K562 (cell line): ENCODE results near the gene HLA-DQB1. TPM values are rescaled to one million over a fixed set of nuclear protein-coding genes. Genes with fewer than 3 reads are reported as not detected.

ENCODE experiments used
- ATAC-seq: fragments of 200-7000 bp; cut with Tn5 transposase; 3 replicates; pipeline ENCODE4 v1.9.1; 2020; ENCODE audit warnings: moderate library complexity
- BruUV-seq: library from RNA; stranded (reverse); fragments of 400-500 nt; replicated peaks from 2 replicates; lab custom pipeline; 2021; lab: Mats Ljungman, UMichigan
- CTCF ChIA-PET: fragments of 300-600 bp; formaldehyde crosslinking; extraction: SDS; loops from one replicate; lab custom pipeline; 2021; ENCODE audit warnings: low intra/inter-chr PET ratio; lab: Yijun Ruan, JAX
- POLR2A ChIA-PET: fragments of 300-600, 350-650 bp; sonication (Branson Sonifier 250); formaldehyde crosslinking; extraction: SDS; loops from one replicate; lab custom pipeline; 2021; ENCODE audit warnings: antibody characterized with exemption, inconsistent platforms; lab: Yijun Ruan, JAX
- DNase-seq, 4 experiments: peaks; one replicate each; pipeline versions ENCODE4 v3.0.0 to v3.0.0-alpha.2; 2011 to 2018; ENCODE audit warnings: low spot score in 3 of 4, mixed read lengths in 3 of 4; ENCODE audit errors: extremely low read depth in 1 of 4
- FAIRE-seq: peaks from 2 replicates; lab custom pipeline; 2011; peaks lifted over from hg19 to GRCh38; lab: Jason Lieb, UNC
- H2AFZ ChIP-seq: 2 replicates; pipeline ENCODE4 v1.6.0; 2011; ENCODE audit warnings: low read depth, low read length, control low read depth, inconsistent platforms
- H3K27ac ChIP-seq: fragments of 200-600 bp; 3 replicates; pipeline ENCODE4 v1.8.0; 2011; ENCODE audit warnings: low read depth, mild to moderate bottlenecking, control low read depth, inconsistent platforms, low read length, moderate library complexity, mixed read lengths; ENCODE audit errors: extremely low read depth
- H3K27me3 ChIP-seq, 2 experiments: fragments of 300-600 bp in 1 of 2; 2 replicates in 1 of 2; 3 replicates in 1 of 2; pipeline versions ENCODE4 v1.6.0 to v1.8.0; 2011; ENCODE audit warnings: inconsistent platforms in 2 of 2, low read length in 2 of 2, mild to moderate bottlenecking in 1 of 2, mixed read lengths in 1 of 2, moderate library complexity in 1 of 2; ENCODE audit not compliant: control insufficient read depth in 2 of 2, insufficient read depth in 2 of 2
- H3K36me3 ChIP-seq: fragments of 300-600 bp; 3 replicates; pipeline ENCODE4 v1.8.0; 2011; ENCODE audit warnings: mild to moderate bottlenecking, low read length, inconsistent platforms; ENCODE audit not compliant: control insufficient read depth, insufficient read depth
- H3K4me1 ChIP-seq, 2 experiments: fragments of 200-600 bp in 1 of 2; replicated peaks in 1 of 2; 2 replicates in 1 of 2; 3 replicates in 1 of 2; pipeline versions ENCODE4 v1.5.1 to v1.8.0; 2011; ENCODE audit warnings: inconsistent platforms in 2 of 2, low read length in 2 of 2, mild to moderate bottlenecking in 1 of 2, mixed read lengths in 1 of 2, moderate library complexity in 1 of 2; ENCODE audit not compliant: control insufficient read depth in 2 of 2, insufficient read depth in 2 of 2
- H3K4me2 ChIP-seq: 2 replicates; pipeline ENCODE4 v1.6.1; 2011; ENCODE audit warnings: low read length, control low read depth, inconsistent platforms, mixed read lengths; ENCODE audit not compliant: insufficient read depth
- H3K4me3 ChIP-seq: fragments of 200-600 bp; sonication (generic), shearing (Covaris generic); 2 replicates; pipeline ENCODE4 v1.5.1; 2016; ENCODE audit warnings: control low read depth, inconsistent platforms
- H3K79me2 ChIP-seq: fragments of 200-600 bp; 3 replicates; pipeline ENCODE4 v1.8.0; 2011; ENCODE audit warnings: low read length, inconsistent platforms; ENCODE audit not compliant: control insufficient read depth, insufficient read depth
- H3K9ac ChIP-seq, 2 experiments: 2 replicates each; pipeline versions ENCODE4 v1.6.0 to v1.6.1; 2011; ENCODE audit warnings: low read depth in 2 of 2, low read length in 2 of 2, control low read depth in 1 of 2, inconsistent platforms in 1 of 2, mild to moderate bottlenecking in 1 of 2, mixed read lengths in 1 of 2; ENCODE audit not compliant: insufficient read depth in 1 of 2
- H3K9me1 ChIP-seq: one replicate; pipeline ENCODE4 v1.6.0; 2011; ENCODE audit warnings: inconsistent platforms, mild to moderate bottlenecking, low read length, moderate library complexity; ENCODE audit not compliant: control insufficient read depth, insufficient read depth
- H3K9me3 ChIP-seq: replicated peaks from 2 replicates; pipeline ENCODE4 v1.5.1; 2011; ENCODE audit warnings: low read depth, low read length, inconsistent platforms; ENCODE audit not compliant: control insufficient read depth, insufficient read depth
- H4K20me1 ChIP-seq: replicated peaks from 2 replicates; pipeline ENCODE4 v1.6.1; 2011; ENCODE audit warnings: low read length, inconsistent platforms, mixed read lengths; ENCODE audit not compliant: control insufficient read depth, insufficient read depth
- GTF2F1 ChIP-seq: IDR thresholded peaks from 2 replicates; pipeline ENCODE4 v1.6.1; 2011; ENCODE audit warnings: low read depth, low read length, improper control_type of control experiment
- HNRNPK ChIP-seq: fragments of 200-400 bp; formaldehyde crosslinking; IDR thresholded peaks from one replicate; pipeline ENCODE4 v1.6.1; 2018; ENCODE audit warnings: mild to moderate bottlenecking, low read depth, low read length; ENCODE audit not compliant: poor library complexity, severe bottlenecking
- HOXB6 ChIP-seq: fragments of 250-450 bp; sonication (Bioruptor Pico); IDR thresholded peaks from 2 replicates; pipeline ENCODE4 v1.5.1; 2022; ENCODE audit warnings: mild to moderate bottlenecking, borderline replicate concordance
- MAFK ChIP-seq: IDR thresholded peaks from 2 replicates; pipeline ENCODE4 v1.6.1; 2011; ENCODE audit warnings: low read length, improper control_type of control experiment
- MIER1 ChIP-seq: fragments of 450-650 bp; IDR thresholded peaks from 2 replicates; pipeline ENCODE4 v1.6.1; 2016; ENCODE audit warnings: antibody characterized with exemption, mild to moderate bottlenecking, low read depth
- PRMT5 ChIP-seq: sonication (generic); formaldehyde crosslinking; IDR thresholded peaks from 2 replicates; pipeline ENCODE4 v1.5.0; 2020; ENCODE audit warnings: missing genetic modification reagents
- RBM22 ChIP-seq: fragments of 200-400 bp; formaldehyde crosslinking; IDR thresholded peaks from 2 replicates; pipeline ENCODE4 v1.6.1; 2018; ENCODE audit warnings: low read length, low read depth; ENCODE audit not compliant: poor library complexity, severe bottlenecking
- SLC30A9 ChIP-seq: fragments of 250-450 bp; sonication (Bioruptor Pico); IDR thresholded peaks from 2 replicates; pipeline ENCODE4 v1.8.0; 2022; ENCODE audit warnings: mild to moderate bottlenecking, moderate library complexity
- STAT5B ChIP-seq: fragments of 250-450 bp; sonication (Bioruptor Pico); IDR thresholded peaks from 2 replicates; pipeline ENCODE4 v1.8.0; 2021; ENCODE audit warnings: mild to moderate bottlenecking, inconsistent platforms
- THAP12 ChIP-seq: fragments of 250-450 bp; sonication (Bioruptor Pico); IDR thresholded peaks from 2 replicates; pipeline ENCODE4 v1.9.0; 2021; ENCODE audit warnings: mild to moderate bottlenecking, inconsistent platforms
- VEZF1 ChIP-seq: fragments of 200-800 bp; sonication (Bioruptor generic); IDR thresholded peaks from 2 replicates; pipeline ENCODE4 v1.6.1; 2017; ENCODE audit warnings: missing genetic modification characterization, missing compliant biosample characterization
- ZNF395 ChIP-seq: fragments of 200-800 bp; sonication (Bioruptor generic); IDR thresholded peaks from 2 replicates; pipeline ENCODE4 v1.6.1; 2017; ENCODE audit warnings: missing genetic modification characterization, missing compliant biosample characterization
- WGBS: fragments of 100-300 bp; shearing (Covaris generic); methylation state at CpG from one replicate; pipeline ENCODE4 v1.1.6; 2016; ENCODE audit warnings: low coverage, mixed read lengths; ENCODE audit not compliant: insufficient coverage; ENCODE audit errors: missing lambda C conversion rate; 5-methylcytosine and 5-hydroxymethylcytosine counted together
- in situ Hi-C: fragments of 300-500 bp; cut with MboI; formaldehyde crosslinking; loops from 4 replicates; pipeline ENCODE4 v1.15.0; 2018; ENCODE audit warnings: inconsistent platforms, mixed read lengths
- intact Hi-C: fragments of 100-400 bp; cut with micrococcal nuclease; formaldehyde crosslinking; loops from 2 replicates; pipeline ENCODE4 v1.14.2; 2022
- polyA plus RNA-seq, 8 experiments: library from polyadenylated mRNA; depleted of rRNA in 4 of 8; stranded (reverse) in 5 of 8; unstranded in 3 of 8; fragments of >200 nt; fragmentation: Nextera tagmentation in 2 of 8; fragmentation: Illumina TruSeq in 1 of 8; extraction: Ambion mirVana in 2 of 8; extraction: Trizol in 1 of 8; gene quantifications; 2 replicates each; pipeline versions ENCODE4 v1.2.1 to v1.2.3, GENCODE V29; 2011 to 2014; ENCODE audit warnings: inconsistent platforms in 1 of 8, missing spikeins in 1 of 8
- total RNA-seq, 7 experiments: library from RNA; depleted of rRNA in 6 of 7; stranded (reverse); fragments of >200 nt in 6 of 7; fragmentation: Illumina TruSeq in 2 of 7; extraction: Trizol in 2 of 7; gene quantifications; 2 replicates each; pipeline versions ENCODE4 v1.2.1 to v1.2.3, GENCODE V29; 2011 to 2021; ENCODE audit warnings: low replicate concordance in 1 of 7
- TF ChIP-seq, protein P1 (sequence below), 2 experiments: IDR thresholded peaks; 2 replicates each; pipeline ENCODE4 v1.6.1; 2011; ENCODE audit warnings: borderline replicate concordance in 1 of 2, control low read depth in 1 of 2, low read depth in 1 of 2, low read length in 1 of 2, mild to moderate bottlenecking in 1 of 2, mixed read lengths in 1 of 2, moderate library complexity in 1 of 2; ENCODE audit not compliant: insufficient read depth in 1 of 2, insufficient read length in 1 of 2, poor library complexity in 1 of 2, severe bottlenecking in 1 of 2; ENCODE audit errors: extremely low read depth in 1 of 2
- TF ChIP-seq, protein P2 (sequence below): sonication (generic); formaldehyde crosslinking; IDR thresholded peaks from 2 replicates; pipeline ENCODE4 v1.8.0; 2022; ENCODE audit warnings: mild to moderate bottlenecking, low read depth, missing genetic modification reagents

Gene HLA-DQB1
- total and polyA plus RNA-seq, 9 of the 15 experiments (the other 6 are each of a cell fraction or from before 2014, with no cell fraction given), result 0.29 TPM; not detected in 8

DNA sequence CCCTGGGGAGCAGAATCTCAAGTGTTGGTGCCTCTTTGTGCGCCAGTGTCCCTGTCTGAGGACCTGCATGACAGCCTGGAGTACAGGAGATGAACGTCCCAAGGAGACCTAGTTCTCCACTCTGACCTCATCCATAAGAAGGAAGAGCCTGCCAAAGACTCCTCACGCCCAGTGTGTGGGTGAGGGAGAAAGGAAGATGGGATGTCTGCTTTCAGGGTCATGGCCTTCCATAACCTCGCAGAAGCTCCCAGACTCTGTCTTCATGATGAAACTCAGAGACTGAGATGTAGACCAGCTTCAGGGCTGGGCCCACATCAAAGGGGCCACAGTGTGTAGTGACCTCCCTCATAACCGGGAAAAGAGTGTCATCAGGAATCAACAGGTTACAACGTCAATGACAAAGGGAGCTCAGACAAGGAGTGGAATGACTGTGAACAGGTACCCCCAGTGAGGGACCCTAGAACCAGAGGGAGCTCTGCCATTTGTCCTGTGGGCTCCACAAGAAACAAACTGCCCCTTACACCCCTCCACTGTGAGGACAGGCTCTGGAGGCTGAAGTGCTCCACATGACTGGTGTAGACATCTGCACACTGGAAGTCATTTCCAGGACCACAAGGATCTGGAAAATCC, 8.1 kb downstream of the HLA-DQB1 start:
- no peaks in the 10 kb centered on the region for H3K79me2 ChIP-seq
- POLR2A ChIA-PET, result interaction anchor here (0.6 kb wide), 1 partner anchor 135 kb away, joined by 3 read pairs; no protein-coding TSS in a partner anchor
- intact Hi-C loops, result no loop called here
- DNase-seq (no peak), ATAC-seq (no peak), FAIRE-seq (no peak)
- no peaks in the 10 kb centered on the region for H4K20me1 ChIP-seq
- in situ Hi-C loops, result no loop called here
- no peak overlapping the region for H3K4me2 ChIP-seq
- CTCF ChIA-PET, result no interaction called here
- H3K27me3 ChIP-seq, result no peaks in the 10 kb centered on the region
- no peaks in the 10 kb centered on the region for H3K9me3 ChIP-seq
- H3K9me1 ChIP-seq, result no peaks in the 10 kb centered on the region
- H3K27ac ChIP-seq, result no peak overlapping the region
- no peaks in the 10 kb centered on the region for H3K36me3 ChIP-seq
- H3K9ac ChIP-seq, result no peak overlapping the region
- no TSS peak for BruUV-seq
- no peaks in the 10 kb centered on the region for H3K4me1 ChIP-seq
- no peak overlapping the region for H2AFZ ChIP-seq
- no peak overlapping the region for H3K4me3 ChIP-seq
- WGBS, result 0% methylated on average over 6 of the region's 6 CpGs
- TF ChIP-seq RBM22, result no peak
- no peak for TF ChIP-seq HOXB6 (CRISPR knock-in tag)
- TF ChIP-seq GTF2F1, result no peak
- no peak for TF ChIP-seq MIER1
- TF ChIP-seq SLC30A9, result no peak
- no peak for TF ChIP-seq THAP12 (CRISPR knock-in tag)
- TF ChIP-seq, protein P1, sequence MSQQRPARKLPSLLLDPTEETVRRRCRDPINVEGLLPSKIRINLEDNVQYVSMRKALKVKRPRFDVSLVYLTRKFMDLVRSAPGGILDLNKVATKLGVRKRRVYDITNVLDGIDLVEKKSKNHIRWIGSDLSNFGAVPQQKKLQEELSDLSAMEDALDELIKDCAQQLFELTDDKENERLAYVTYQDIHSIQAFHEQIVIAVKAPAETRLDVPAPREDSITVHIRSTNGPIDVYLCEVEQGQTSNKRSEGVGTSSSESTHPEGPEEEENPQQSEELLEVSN (IDR thresholded peaks at IDR 0.05; ENCODE audit: borderline replicate concordance in 1 of 2, extremely low read depth in 1 of 2, insufficient read depth in 1 of 2, insufficient read length in 1 of 2, low read depth in 1 of 2, low read length in 1 of 2, poor library complexity in 1 of 2, severe bottlenecking in 1 of 2), result no peak
- TF ChIP-seq ZNF395 (CRISPR knock-in tag), result no peak
- TF ChIP-seq VEZF1 (CRISPR knock-in tag), result no peak
- no peak for TF ChIP-seq MAFK
- no peak for TF ChIP-seq STAT5B (CRISPR knock-in tag)
- no peak for TF ChIP-seq HNRNPK
- no peak for TF ChIP-seq PRMT5 (CRISPR knock-in tag)
- TF ChIP-seq, protein P2, sequence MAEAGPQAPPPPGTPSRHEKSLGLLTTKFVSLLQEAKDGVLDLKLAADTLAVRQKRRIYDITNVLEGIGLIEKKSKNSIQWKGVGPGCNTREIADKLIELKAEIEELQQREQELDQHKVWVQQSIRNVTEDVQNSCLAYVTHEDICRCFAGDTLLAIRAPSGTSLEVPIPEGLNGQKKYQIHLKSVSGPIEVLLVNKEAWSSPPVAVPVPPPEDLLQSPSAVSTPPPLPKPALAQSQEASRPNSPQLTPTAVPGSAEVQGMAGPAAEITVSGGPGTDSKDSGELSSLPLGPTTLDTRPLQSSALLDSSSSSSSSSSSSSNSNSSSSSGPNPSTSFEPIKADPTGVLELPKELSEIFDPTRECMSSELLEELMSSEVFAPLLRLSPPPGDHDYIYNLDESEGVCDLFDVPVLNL (CRISPR knock-in tag), result no peak
